Occipital lobe (tissue), 2 donors: ENCODE results near the gene CATSPERZ. TPM values are rescaled to one million over a fixed set of nuclear protein-coding genes. Genes with fewer than 3 reads are reported as not detected.
"Not testable (repeated sequence)": the region's sequence is repeated elsewhere in the genome, so short reads cannot be mapped to it uniquely, and the experiment has no call there.

Source experiments
- DNase-seq: peaks from one replicate; lab custom pipeline; 2025; lab: John Stamatoyannopoulos, UW
- total RNA-seq: library from RNA; depleted of rRNA; stranded (reverse); fragments of >200 nt; gene quantifications from one replicate; pipeline ENCODE4 v1.2.3, GENCODE V29; 2014

CATSPERZ gene
- total RNA-seq, 1 donor from 2014 or later: 1.7 TPM

GRCh38 chr11:64318766-64319761 is 18.9 kb downstream of the CATSPERZ start:
- no peak for DNase-seq

GRCh38 chr11:64320556-64320955 is 20.4 kb downstream of the CATSPERZ start:
- DNase-seq: no peak

DNA sequence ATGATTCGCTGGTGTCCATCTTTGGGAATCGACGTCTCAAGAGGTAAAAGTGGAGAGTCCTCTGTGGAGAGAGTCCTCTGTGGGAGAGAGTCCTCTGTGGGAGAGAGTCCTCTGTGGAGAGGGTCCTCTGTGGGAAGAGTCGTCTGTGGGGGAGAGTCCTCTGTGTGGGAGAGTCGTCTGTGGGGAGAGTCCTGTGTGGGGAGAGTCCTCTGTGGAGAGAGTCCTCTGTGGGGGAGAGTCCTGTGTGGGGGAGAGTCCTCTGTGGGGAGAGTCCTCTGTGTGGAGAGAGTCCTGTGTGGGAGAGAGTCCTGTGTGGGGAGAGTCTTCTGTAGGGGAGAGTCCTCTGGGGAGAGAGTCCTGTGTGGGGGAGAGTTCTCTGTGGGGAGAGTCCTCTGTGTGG is 20.9 kb downstream of the CATSPERZ start:
- DNase-seq: no peak

- no peak for DNase-seq
Measured at GRCh38 chr11:64321533-64321932, 21.4 kb downstream of the CATSPERZ start.

DNA sequence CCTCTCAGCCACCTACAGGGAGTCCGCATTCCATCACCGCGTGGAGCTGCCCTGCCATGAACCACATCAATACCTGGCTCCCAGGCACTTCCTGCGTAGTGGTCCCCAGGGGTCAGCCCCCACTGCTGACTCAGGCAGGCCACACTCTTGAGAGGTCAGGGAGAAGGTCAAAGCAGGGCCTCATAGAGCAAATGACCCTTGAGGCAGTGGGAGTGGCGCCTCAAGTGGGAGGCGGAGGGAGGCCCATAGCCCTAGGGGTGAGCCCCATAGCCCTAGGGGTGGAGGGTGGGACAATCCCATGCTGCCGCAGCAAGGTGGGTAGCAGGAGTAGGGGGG is 22.7 kb downstream of the CATSPERZ start:
- no peak for DNase-seq

DNA sequence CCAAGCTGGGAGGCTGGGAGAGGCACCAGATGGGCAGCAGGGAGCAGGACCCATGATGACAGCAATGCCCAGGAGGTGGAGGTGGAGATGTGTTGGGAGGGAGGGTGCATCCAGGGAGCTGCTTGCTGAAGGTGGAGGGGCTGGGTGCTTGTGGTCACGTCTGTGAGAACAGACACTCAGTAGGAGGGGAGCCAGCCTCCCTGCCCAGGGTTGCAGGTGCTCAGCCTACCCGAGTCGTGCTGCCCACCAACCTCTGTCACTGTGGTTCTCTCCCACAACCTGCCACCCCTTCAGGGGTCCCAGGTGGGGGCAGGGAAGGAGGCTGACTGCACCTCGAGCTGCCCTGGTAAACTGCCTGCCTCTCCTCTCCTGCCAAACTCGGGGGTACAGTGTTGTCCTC is 23.2 kb downstream of the CATSPERZ start:
- DNase-seq: no peak

DNA sequence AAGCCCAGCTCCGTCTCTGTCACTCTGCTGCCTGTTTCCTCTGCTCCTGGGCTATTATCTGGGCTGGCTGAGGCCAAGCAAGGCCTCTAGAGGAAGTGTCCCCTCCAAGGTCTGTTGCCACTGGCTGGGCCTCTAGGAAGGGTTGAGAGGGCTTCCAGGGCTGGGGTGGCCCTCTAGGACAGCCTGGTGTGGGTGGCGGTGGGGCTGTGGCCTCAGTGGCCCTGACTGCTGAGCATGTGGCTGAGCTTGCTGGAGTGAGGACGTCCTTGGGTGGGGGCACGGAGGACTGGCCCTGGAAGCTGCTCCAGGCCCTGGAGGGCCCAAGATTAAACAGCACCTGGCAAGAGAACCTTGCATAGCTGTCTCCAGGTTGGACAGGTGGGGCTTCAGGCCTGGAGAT is 23.8 kb downstream of the CATSPERZ start:
- not testable (repeated sequence) for DNase-seq

DNA sequence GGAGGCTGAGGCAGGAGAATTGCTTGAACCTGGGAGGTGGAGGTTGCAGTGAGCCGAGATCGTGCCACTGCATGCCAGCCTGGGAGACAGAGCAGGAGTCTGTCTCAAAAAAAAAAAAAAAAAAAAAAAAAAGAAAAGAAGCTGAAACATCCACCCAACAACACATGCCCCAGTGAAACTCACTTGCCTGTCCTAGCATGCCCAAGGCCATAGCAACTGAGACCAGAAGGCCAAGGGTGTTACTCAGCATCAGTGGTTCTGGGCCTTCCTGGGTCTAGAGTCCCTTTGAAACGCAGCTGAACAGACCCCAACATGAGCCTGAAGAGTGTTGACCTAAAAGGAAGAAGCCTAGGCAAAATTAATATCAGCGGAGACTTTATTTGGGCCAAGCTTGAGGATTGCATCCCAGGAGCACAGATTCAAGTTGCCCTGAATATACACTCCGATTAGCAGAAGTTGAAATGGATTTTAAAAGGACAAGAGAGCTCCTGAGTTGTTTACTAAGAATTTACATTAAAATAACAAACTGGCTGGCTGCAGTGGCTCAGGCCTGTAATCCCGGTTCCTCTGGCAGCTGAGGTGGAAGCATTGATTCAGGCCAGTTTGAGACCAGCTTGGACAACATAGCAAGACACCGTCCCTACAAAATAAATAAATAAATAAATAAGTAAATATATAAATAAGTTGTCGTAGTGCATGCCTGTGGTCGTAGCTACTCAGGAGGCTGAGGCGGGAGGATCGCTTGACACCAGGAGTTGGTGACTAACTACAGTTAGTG is 24.7 kb downstream of the CATSPERZ start:
- no peak for DNase-seq

GRCh38 chr11:64327375-64327774 is 27.2 kb downstream of the CATSPERZ start:
- DNase-seq: no peak

DNA sequence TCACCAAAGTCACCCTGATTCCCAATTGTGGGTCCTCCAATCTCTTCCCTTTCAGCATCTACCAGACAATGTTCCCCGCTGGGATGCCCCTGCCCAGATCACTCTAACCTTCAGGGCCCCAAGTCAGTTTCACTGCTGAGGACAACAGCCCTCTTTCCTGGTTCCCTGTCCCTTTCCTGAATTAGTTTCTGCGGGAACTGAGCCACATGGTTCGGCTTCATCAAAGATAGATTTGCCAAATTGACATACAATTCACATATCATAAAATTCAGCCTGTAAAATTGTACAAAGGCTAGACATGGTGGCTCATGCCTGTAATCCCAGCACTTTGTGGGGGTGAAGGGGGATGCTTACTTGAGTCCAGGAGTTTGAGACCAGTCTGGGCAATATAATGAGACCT is 27.8 kb downstream of the CATSPERZ start:
- no peak for DNase-seq

DNA sequence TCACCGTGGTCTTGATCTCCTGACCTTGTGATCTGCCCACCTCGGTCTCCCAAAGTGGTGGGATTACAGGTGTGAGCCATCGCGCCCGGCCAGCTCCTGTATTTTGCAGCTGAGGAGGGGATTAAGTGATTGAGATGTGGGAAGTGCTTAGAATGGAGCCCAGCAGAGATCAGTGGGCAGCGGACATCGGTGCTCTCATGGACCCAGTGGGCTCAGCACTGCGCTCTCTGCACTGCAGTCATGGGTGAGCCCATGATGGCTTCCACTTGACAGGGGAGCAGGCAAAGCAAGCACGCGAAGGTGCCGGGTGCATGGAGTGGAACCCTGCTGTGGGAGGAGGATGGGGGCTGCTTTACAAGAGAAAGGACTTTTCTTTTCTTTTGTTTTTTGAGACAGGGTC is 30.7 kb downstream of the CATSPERZ start:
- no peak for DNase-seq

DNA sequence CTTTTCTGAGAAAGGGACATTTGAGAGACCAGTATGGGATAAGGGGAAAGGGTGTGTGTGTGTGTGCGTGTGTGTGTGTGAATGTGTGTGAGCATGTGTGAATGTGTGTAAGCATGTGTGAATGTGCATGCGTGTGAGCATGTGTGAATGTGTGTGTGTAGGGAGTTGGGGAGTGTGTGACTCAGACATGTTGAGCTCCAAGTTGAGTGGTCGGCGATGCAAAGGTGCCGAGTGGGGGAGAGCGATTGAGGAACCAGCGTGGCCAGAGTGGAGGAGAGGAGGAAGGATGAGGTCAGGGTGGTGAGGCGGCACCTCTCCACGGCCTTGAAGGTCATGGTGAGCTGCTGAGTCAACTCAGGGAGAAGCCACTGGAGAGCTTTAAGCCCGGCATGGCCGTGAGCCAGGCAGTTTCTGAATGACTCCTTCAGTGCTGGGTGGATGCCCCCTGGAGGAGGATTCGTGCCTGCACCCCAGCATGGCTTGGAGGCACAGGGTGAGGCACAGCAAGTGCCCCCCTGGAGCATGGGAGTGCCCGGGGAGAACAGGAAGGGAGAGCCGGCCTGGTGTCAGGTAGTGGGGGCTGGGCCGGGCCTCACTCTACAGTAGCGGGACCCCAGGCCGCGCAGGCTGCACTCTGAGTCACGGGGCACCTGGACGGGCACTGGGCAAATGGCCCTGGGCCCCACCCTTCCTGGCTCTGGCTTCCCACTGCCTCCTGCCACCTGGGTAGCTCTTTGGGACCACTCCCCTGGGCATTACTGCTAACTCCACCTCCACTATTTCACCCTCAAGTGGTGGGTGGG is 31.6 kb downstream of the CATSPERZ start:
- DNase-seq: no peak

GRCh38 chr11:64333556-64333955 is 33.4 kb downstream of the CATSPERZ start:
- DNase-seq: no peak

DNA sequence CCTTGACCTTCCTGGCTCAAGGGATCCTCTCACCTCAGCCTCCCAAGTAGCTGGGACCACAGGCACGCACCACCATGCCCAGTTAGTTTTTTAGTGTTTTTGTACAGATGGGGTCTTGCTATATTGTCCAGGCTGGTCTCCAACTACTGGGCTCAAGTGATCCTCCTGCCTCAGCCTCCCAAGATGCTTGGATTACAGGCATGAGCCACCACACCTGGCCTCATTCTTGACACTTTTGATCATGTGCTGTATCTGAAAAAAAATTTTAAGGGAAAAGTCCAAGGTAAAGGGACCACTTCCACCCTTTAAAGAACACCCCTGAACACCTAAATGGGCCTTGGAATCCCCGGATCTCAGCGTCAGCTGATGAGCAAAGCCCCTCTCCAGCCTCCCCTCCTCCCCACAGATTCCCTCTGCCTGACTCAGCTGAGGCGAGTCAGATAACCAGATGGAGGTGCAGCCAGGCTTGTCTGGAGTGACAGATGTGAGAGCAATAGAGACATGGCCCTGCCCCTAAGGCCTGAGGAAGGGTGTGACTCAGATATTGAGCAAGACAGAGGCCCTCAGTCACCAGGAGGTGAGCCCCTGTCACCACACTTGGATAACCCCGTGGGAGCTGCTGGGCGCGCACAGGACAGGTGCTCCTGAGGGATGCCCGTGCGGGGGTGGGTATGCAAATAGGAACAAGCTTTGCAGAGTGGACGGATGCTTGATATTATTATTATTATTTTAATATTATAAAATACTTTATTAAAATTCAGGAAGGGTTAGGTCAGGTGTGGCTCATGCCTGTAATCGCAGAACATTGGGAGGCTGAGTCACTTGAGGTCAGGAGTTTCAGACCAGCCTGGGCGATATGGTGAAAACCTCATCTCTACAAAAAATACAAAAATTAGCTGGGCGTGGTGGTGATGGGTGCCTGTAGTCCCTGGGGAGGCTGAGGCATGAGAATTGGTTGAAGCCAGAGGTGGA is 34.9 kb downstream of the CATSPERZ start:
- DNase-seq: no peak

- DNase-seq: no peak
Measured at GRCh38 chr11:64337538-64338249, 37.5 kb downstream of the CATSPERZ start.

DNA sequence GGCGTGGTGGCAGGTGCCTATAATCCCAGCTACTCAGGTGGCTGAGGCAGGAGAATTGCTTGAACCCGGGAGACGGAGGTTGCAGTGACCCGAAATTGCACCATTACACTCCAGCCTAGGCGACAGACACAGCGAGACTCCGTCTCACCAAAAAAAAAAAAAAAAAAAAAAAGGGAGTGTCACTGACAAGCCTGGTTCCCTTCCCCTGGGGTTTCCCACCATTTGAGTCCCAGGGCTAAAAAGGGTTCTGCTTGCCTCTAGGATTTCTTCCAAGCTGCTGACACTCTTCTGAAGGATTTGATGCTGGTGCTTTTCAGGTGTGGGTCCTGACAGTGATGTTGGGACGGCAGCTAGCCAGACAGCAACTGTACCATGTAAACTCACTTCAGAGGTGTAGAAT is 38.6 kb downstream of the CATSPERZ start:
- DNase-seq: no peak

- no peak for DNase-seq
Measured at GRCh38 chr11:64339286-64339685, 39.1 kb downstream of the CATSPERZ start.

DNA sequence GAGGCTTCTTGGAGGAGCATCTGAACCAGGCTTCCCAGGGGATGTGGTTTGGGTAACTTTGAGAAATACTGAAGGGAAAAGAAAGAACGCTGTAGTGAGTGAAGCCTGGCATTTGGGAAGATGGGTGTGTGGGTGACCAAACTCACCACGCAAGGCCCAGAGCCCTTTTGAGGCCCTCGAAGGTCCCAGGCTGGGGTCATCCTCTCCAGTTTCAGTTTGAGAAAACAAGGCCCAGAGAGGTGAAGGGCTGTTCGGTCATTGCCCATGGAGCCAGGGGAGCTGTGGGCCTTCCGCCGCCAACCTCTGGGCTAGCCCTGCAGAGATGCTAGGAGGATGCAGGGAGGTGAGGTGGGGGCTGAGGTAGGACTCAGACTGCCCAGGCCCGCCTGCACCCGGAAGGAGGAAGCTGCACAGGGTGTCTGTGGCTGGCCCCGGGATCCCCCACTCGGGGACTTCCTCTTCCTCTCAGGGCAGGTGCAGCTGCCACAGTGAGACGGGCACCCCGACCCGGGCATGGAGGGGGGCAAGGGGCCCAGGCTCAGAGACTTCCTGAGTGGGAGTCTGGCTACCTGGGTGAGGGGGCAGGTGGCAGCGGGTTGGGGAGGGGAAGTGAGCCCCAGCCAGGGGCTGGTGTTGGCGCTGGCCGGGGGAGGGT is 39.7 kb downstream of the CATSPERZ start, which contains the start of gene CCDC88B:
Gene CCDC88B (plus strand): TSS at position 451 of the 655 bp plus-strand sequence. CDS start 63 bp downstream, at position 514.
- no peak for DNase-seq

DNA sequence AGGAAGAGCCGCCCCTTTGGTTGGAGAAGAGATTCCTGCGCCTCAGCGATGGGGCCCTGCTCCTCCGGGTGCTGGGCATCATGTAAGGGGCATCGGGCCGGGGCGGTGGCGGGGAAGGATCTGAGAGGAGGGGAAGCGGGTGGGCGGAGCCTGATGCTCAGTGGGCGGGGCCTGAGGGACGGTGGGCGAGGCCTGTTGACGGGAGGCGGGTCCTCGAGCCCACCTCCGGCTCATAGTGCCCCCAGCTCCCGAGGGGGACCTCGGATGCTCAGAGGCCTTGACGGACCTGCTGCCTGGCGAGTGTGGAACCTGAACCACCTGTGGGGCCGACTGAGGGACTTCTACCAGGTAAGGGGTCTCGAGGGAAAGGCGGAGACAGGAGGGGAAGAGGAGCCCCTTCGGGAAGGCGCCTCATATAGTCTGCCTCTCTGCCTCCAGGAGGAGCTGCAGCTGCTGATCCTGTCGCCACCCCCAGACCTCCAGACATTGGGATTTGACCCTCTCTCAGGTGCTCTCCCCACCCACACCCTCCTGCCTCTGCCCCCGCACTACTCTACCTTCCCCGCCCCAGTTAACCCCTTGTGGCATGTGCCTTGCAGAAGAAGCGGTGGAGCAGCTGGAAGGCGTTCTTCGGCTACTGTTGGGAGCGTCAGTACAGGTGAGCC is 40.6 kb downstream of the CATSPERZ start:
- no peak for DNase-seq
